HG02884 (cell line): ENCODE data around the gene SH3BP4.

Experiments used
- ATAC-seq: cut with Tn5 transposase; IDR thresholded peaks from one replicate; pipeline ENCODE4 v1.9.1; 2021; ENCODE audit warnings: mild to moderate bottlenecking, moderate library complexity; ENCODE audit not compliant: unreplicated experiment

SH3BP4 gene

GRCh38 chr2:235084424-235084823 lies 132.6 kb downstream of the SH3BP4 start:
- no peak for ATAC-seq

DNA sequence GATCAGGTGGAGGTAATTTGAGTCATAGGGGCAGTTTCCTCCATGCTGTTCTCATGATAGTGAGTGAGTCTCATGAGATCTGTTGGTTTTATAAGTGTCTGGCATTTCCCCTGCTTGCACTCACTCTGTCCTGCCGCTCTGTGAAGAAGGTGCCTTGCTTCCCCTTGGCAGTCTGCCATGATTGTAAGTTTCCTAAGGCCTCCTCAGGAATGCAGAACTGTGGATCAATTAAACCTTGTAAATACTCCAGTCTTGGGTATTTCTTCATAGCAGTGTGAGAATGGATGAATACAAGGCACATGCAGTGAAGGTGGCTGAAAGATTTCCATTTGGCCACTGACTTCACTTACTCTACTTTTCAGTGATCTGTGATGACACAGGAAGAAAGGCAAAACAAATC lies 133.7 kb downstream of the SH3BP4 start:
- ATAC-seq: no peak

DNA sequence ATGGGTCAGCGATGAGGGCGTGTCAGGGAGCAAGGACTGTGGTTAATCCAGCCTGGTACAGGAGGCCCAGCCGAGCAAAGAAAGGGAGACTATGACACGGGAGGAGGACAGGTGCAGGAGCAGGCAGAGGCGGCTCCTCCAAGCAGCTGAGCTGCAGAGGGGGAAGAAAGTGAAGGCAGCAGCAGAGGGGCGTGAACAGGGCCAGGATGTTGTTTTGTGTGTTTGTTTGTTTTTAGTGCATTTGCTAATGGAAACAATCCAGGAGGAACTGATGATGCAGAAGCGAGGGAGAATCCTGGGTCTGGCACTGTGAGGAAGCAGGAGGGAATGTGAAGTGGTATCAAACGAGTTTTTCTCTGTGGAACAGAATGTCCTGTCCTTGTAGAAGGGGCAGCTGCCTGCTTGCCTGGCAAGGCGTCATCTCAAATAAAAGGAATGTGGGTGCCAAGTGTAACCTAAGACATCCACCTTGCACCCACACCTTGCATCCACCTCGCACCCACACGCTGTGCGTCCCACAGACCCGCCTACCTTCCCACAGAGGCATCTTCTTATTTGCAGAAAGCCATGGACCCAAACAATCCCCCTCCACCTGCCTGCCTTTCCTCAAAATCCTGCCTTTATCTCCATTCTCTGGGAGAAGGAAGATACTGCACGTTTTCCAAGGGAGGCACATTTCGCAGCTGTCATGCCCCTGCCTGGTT lies 134.8 kb downstream of the SH3BP4 start:
- ATAC-seq: no peak

GRCh38 chr2:235087832-235088495 lies 136.1 kb downstream of the SH3BP4 start:
- ATAC-seq: no peak

DNA sequence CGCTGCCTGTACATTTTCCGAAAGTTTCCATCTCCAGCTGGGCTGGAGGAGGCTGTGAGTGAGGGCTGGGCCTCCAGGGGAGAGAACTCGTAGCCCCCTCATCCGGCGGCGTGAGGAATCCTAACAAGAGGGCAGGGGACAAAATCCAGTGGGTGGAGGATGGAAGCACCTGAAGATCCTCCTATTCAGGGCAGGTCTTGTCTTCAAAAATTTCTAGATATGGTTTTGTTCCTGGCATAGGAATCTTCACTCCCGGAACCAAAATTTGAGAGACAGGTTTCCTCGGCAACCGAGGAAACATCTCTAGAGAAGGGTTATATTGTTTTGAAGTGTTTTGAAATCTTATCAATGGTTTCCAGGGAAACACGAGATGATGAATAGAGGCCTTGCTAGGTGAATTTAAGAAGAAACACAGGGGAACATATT lies 136.7 kb downstream of the SH3BP4 start:
- no peak for ATAC-seq

GRCh38 chr2:235091421-235091820 lies 139.6 kb downstream of the SH3BP4 start:
- no peak for ATAC-seq

DNA sequence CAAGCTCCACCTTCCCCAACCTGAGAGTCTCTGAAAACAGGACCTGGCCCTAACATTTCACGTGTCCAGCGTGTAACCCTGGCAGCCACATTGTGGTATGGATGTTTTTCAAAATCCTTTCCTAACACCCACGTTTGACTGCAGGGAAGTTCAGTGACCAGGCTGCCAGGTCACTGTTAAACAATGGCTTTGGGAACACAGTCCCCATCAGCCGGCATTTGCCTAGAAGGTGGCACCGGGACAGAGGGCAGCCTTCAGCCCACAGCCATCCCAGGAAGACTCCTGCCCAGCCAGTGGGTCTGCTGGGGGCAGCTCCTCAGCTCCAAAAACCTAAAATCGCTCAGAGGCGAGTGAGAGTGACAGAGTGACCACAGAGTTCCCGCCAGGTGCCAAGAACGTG lies 140.2 kb downstream of the SH3BP4 start:
- no peak for ATAC-seq

GRCh38 chr2:235092433-235093223 lies 140.8 kb downstream of the SH3BP4 start:
- no peak for ATAC-seq

GRCh38 chr2:235094457-235094856 lies 142.6 kb downstream of the SH3BP4 start:
- ATAC-seq: no peak

DNA sequence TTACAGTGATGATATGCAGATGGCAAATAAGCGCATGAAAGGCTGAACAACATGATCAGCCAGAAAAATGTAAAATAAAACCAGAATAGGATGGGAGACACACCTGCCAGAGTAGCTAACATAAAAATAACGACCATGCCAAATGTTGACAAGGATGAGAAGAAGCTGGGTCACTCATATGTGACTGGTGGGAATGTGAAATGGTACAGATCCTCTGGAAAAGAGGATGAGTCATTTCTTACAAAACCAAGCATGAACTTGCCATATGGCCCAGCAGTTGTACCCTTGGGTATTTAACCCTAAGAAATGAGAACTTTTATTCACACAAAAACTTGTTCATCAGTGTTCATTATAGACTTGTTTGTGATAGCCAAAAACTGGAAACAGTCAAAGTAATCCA lies 143.8 kb downstream of the SH3BP4 start:
- ATAC-seq: no peak

DNA sequence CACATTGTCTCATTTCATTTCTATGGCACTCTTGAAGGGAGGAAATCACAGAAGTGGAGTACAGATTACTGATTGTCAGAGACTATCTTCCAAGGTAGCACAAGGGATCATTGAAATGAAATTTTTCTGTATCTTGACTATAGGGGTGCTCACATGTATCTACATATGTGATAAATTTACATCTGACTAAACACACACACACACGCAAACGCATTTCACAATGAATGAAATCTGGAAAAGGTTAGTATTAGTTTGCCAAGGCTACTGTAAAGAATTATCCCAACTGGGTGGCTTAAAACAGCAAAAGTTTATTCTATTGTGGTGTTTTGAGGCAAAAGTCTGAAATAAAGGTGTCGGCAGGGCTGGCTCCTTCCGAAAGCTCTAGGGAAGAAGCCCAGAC lies 144.6 kb downstream of the SH3BP4 start:
- no peak for ATAC-seq

GRCh38 chr2:235097196-235097595 lies 145.4 kb downstream of the SH3BP4 start:
- ATAC-seq: no peak

GRCh38 chr2:235098269-235098668 lies 146.5 kb downstream of the SH3BP4 start:
- no peak for ATAC-seq

GRCh38 chr2:235098736-235099494 lies 147.1 kb downstream of the SH3BP4 start:
- no peak for ATAC-seq

DNA sequence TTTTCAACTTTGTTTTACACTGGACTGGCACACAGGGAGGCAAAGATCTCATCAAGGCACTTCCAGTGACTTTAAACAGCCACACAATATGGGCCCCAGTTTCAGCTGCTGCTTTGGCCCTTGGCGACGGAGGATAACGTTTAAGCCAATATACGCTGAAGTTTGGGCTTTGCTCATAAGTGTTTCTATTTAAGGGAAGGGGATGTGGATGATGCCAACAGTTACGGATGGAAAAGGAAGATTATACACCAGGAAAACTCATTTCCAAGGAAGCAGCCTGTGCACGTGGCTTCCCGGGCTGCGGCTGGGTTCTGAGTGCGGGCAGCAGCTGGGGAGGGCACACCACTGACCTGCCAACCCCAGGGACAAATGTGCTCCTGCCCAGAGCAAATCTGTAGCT lies 151.1 kb downstream of the SH3BP4 start:
- no peak for ATAC-seq
